SH-SY5Y (cell line): ENCODE results near the gene SELENON.

ENCODE experiments used
- GATA2 ChIP-seq: IDR thresholded peaks from 2 replicates; pipeline ENCODE4 v1.6.1; 2011; ENCODE audit warnings: mild to moderate bottlenecking, low read depth, low read length
- GATA3 ChIP-seq: IDR thresholded peaks from 2 replicates; pipeline ENCODE4 v1.6.1; 2011; ENCODE audit warnings: low read depth, mild to moderate bottlenecking, low read length, moderate library complexity

DNA sequence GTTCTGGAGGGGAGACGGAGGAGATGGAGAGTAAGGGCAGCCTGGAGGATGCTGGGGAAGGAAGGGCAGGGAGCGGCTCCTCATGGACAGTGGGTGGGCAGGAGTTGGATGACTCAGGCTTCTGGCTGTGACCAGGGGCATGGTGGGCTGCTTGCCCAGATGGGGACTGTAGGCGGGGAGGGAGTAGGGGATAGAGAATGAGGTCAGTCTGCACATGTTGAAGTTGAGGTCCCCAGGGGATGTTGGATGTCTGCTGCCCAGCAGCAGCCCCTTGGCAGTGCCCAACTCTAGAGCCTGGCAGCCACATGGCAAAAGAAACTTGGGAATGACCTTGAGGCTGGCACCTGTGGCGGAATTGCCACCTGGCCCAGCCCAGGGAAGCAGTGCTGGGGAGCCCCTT is 6.4 kb downstream of the SELENON start:
- TF ChIP-seq GATA2 = no peak
- no peak for TF ChIP-seq GATA3
